ENCODE results near the gene OR6X1. TPM values are rescaled to one million over a fixed set of nuclear protein-coding genes. Genes with fewer than 3 reads are reported as not detected.

OR6X1 gene
- total and polyA plus RNA-seq, 9 of the 15 experiments (the other 6 are each of a cell fraction or from before 2014, with no cell fraction given): not detected

DNA sequence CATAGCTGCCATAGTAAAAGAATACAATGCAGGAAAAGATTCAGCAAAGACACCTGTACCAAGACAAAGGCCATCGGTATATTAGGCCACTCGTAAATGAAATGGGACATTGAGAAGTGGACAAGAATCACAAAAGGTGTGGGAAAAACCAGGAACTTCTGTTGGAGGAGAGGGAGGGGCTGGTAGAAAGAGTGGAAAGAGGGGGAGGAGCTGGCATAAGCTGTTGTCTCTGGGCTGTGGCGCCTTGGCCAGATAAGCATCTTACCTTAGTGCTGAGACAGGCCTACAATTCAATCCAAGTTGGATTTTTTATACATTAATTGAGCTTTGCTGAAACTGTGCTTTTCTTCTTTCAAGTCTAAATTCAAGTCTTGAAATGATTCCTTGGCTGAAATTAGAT is 50.0 kb downstream of the OR6X1 start:
- no peak overlapping the region for H2AFZ ChIP-seq (ENCODE audit: low read depth, low read length)
- 0% methylated on average over 3 of the region's 3 CpGs for WGBS (ENCODE audit: insufficient coverage, low coverage, missing lambda C conversion rate)
- no peaks in the 10 kb centered on the region for H3K36me3 ChIP-seq (ENCODE audit: control insufficient read depth, insufficient read depth, low read length)
- no peak for ATAC-seq
- no peak overlapping the region for H3K4me3 ChIP-seq
- BruUV-seq (replicated peaks): no TSS peak
- no peaks in the 10 kb centered on the region for H3K79me2 ChIP-seq (ENCODE audit: control insufficient read depth, insufficient read depth, low read length)
- no peaks in the 10 kb centered on the region for H4K20me1 ChIP-seq (replicated peaks; ENCODE audit: control insufficient read depth, insufficient read depth, low read length)
- no peak overlapping the region for H3K4me2 ChIP-seq (ENCODE audit: insufficient read depth, low read length)
- DNase-seq (ENCODE audit: extremely low read depth in 1 of 4, low spot score in 3 of 4): no peak
- ChIA-PET CTCF (ENCODE audit: low intra/inter-chr PET ratio) (no interaction called here), POLR2A (no interaction called here)
- in situ Hi-C loops (cut with MboI) (no loop called here), intact Hi-C loops (cut with micrococcal nuclease) (no loop called here)
- TF ChIP-seq, protein P1, sequence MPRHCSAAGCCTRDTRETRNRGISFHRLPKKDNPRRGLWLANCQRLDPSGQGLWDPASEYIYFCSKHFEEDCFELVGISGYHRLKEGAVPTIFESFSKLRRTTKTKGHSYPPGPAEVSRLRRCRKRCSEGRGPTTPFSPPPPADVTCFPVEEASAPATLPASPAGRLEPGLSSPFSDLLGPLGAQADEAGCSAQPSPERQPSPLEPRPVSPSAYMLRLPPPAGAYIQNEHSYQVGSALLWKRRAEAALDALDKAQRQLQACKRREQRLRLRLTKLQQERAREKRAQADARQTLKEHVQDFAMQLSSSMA (CRISPR knock-in tag; IDR thresholded peaks at IDR 0.05): no peak
- TF ChIP-seq SREBF1 (IDR thresholded peaks at IDR 0.05; ENCODE audit: borderline replicate concordance, low read depth, low read length): no peak
- TF ChIP-seq, protein P2, sequence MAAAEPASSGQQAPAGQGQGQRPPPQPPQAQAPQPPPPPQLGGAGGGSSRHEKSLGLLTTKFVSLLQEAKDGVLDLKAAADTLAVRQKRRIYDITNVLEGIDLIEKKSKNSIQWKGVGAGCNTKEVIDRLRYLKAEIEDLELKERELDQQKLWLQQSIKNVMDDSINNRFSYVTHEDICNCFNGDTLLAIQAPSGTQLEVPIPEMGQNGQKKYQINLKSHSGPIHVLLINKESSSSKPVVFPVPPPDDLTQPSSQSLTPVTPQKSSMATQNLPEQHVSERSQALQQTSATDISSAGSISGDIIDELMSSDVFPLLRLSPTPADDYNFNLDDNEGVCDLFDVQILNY (CRISPR knock-in tag; IDR thresholded peaks at IDR 0.05): no peak
- TF ChIP-seq ZNF699 (CRISPR knock-in tag; IDR thresholded peaks at IDR 0.05; ENCODE audit: insufficient replicate concordance): no peak
- TF ChIP-seq MAZ (CRISPR knock-in tag; conservative IDR thresholded peaks at IDR 0.05 in 1 of 2, IDR thresholded peaks at IDR 0.05 in 1 of 2): no peak
- TF ChIP-seq KLF16 (IDR thresholded peaks at IDR 0.05): no peak
- no peak for TF ChIP-seq ZNF140 (CRISPR knock-in tag; IDR thresholded peaks at IDR 0.05)
- TF ChIP-seq BRF1 (IDR thresholded peaks at IDR 0.05; ENCODE audit: borderline replicate concordance, extremely low read depth, insufficient read length): no peak
- no peak for TF ChIP-seq RBM39 (optimal IDR thresholded peaks at IDR 0.05; ENCODE audit: low read depth, low read length)
- TF ChIP-seq MBD2 (IDR thresholded peaks at IDR 0.05; ENCODE audit: borderline replicate concordance, low read depth): no peak
- TF ChIP-seq EP400 (IDR thresholded peaks at IDR 0.05): no peak
- no peak for TF ChIP-seq SMARCC2 (IDR thresholded peaks at IDR 0.05; ENCODE audit: low read depth)
- no peaks in the 10 kb centered on the region; a peak in 1 of 5 replicates for H3K4me1 ChIP-seq (replicated peaks in 1 of 2; ENCODE audit: control insufficient read depth in 2 of 2, insufficient read depth in 2 of 2, low read length in 2 of 2)
- H3K9me3 ChIP-seq (replicated peaks; ENCODE audit: control insufficient read depth, insufficient read depth, low read depth, low read length): no peaks in the 10 kb centered on the region
- H3K9ac ChIP-seq (ENCODE audit: insufficient read depth in 1 of 2, low read depth in 2 of 2, low read length in 2 of 2): no peak overlapping the region
- no peak overlapping the region for H3K27ac ChIP-seq (ENCODE audit: extremely low read depth, low read depth, low read length)
- no peak for FAIRE-seq
- no peaks in the 10 kb centered on the region for H3K9me1 ChIP-seq (ENCODE audit: control insufficient read depth, insufficient read depth, low read length)
- H3K27me3 ChIP-seq (ENCODE audit: control insufficient read depth in 2 of 2, insufficient read depth in 2 of 2, low read length in 2 of 2): peaks cover 0 to 6% of the 10 kb centered on the region in 2 experiments; a peak in 2 of 5 replicates

Small RNAs within 50 kb of the gene (small RNA-seq; reads per million reads assigned to genes)
- not detected for gene RNU1-21P

Other genes with a start within 250 kb of the OR6X1 start
Only the 7 nearest of the 9 such genes appear.
- gene SCN3B, start 99.9 kb downstream of the OR6X1 start, total RNA-seq (2014; rRNA removed): not detected in 2 replicates
- gene SCN3B, start 99.9 kb downstream of the OR6X1 start, total RNA-seq (2014; rRNA removed; fragmentation: Illumina TruSeq; extraction: Trizol): not detected in 2 replicates
- not detected in 2 replicates for gene SCN3B, start 99.9 kb downstream of the OR6X1 start, total RNA-seq (2015; rRNA removed; fragmentation: Illumina TruSeq; extraction: Trizol)
- 0.04 TPM in 1 of 2 replicates, not detected in the other for gene SCN3B, start 99.9 kb downstream of the OR6X1 start, total RNA-seq (2021)
- gene SCN3B, start 99.9 kb downstream of the OR6X1 start, polyA plus RNA-seq (2011; rRNA removed): 0.01 TPM in 2 replicates
- not detected in 2 replicates for gene SCN3B, start 99.9 kb downstream of the OR6X1 start, polyA plus RNA-seq (2014; fragmentation: Illumina TruSeq; extraction: Trizol)
- not detected for gene SCN3B, start 99.9 kb downstream of the OR6X1 start, polyA plus RNA-seq (2014; fragmentation: Nextera tagmentation; extraction: Ambion mirVana)
- 0.15 TPM in 1 of 2 replicates, not detected in the other for gene SCN3B, start 99.9 kb downstream of the OR6X1 start, polyA plus RNA-seq (2014; rRNA removed)
- gene ZNF202, start 12.9 kb downstream of the OR6X1 start, total RNA-seq (2014; rRNA removed): 11.9 and 12.9 TPM in 2 replicates
- gene ZNF202, start 12.9 kb downstream of the OR6X1 start, total RNA-seq (2014; rRNA removed; fragmentation: Illumina TruSeq; extraction: Trizol): 14.4 and 15.3 TPM in 2 replicates
- gene ZNF202, start 12.9 kb downstream of the OR6X1 start, total RNA-seq (2015; rRNA removed; fragmentation: Illumina TruSeq; extraction: Trizol): 17.7 and 18.7 TPM in 2 replicates
- 12.7 and 16.5 TPM in 2 replicates for gene ZNF202, start 12.9 kb downstream of the OR6X1 start, total RNA-seq (2021)
- gene ZNF202, start 12.9 kb downstream of the OR6X1 start, polyA plus RNA-seq (2011; rRNA removed): 9.6 and 15.2 TPM in 2 replicates
- 11.6 and 12.2 TPM in 2 replicates for gene ZNF202, start 12.9 kb downstream of the OR6X1 start, polyA plus RNA-seq (2014; fragmentation: Illumina TruSeq; extraction: Trizol)
- gene ZNF202, start 12.9 kb downstream of the OR6X1 start, polyA plus RNA-seq (2014; fragmentation: Nextera tagmentation; extraction: Ambion mirVana): 1 to 10 TPM; 2.3 to 3.5 TPM
- 12.7 and 16.4 TPM in 2 replicates for gene ZNF202, start 12.9 kb downstream of the OR6X1 start, polyA plus RNA-seq (2014; rRNA removed)
- not detected in 2 replicates for gene OR6M1, start 51.8 kb upstream of the OR6X1 start, total RNA-seq (2014; rRNA removed)
- not detected in 2 replicates for gene OR6M1, start 51.8 kb upstream of the OR6X1 start, total RNA-seq (2014; rRNA removed; fragmentation: Illumina TruSeq; extraction: Trizol)
- not detected in 2 replicates for gene OR6M1, start 51.8 kb upstream of the OR6X1 start, total RNA-seq (2015; rRNA removed; fragmentation: Illumina TruSeq; extraction: Trizol)
- gene OR6M1, start 51.8 kb upstream of the OR6X1 start, total RNA-seq (2021): not detected in 2 replicates
- not detected in 2 replicates for gene OR6M1, start 51.8 kb upstream of the OR6X1 start, polyA plus RNA-seq (2011; rRNA removed)
- not detected in 2 replicates for gene OR6M1, start 51.8 kb upstream of the OR6X1 start, polyA plus RNA-seq (2014; fragmentation: Illumina TruSeq; extraction: Trizol)
- not detected for gene OR6M1, start 51.8 kb upstream of the OR6X1 start, polyA plus RNA-seq (2014; fragmentation: Nextera tagmentation; extraction: Ambion mirVana)
- not detected in 2 replicates for gene OR6M1, start 51.8 kb upstream of the OR6X1 start, polyA plus RNA-seq (2014; rRNA removed)
- not detected in 2 replicates for gene TMEM225, start 131.2 kb upstream of the OR6X1 start, total RNA-seq (2014; rRNA removed)
- gene TMEM225, start 131.2 kb upstream of the OR6X1 start, total RNA-seq (2014; rRNA removed; fragmentation: Illumina TruSeq; extraction: Trizol): not detected in 2 replicates
- not detected in 2 replicates for gene TMEM225, start 131.2 kb upstream of the OR6X1 start, total RNA-seq (2015; rRNA removed; fragmentation: Illumina TruSeq; extraction: Trizol)
- gene TMEM225, start 131.2 kb upstream of the OR6X1 start, total RNA-seq (2021): not detected in 2 replicates
- gene TMEM225, start 131.2 kb upstream of the OR6X1 start, polyA plus RNA-seq (2011; rRNA removed): not detected in 2 replicates
- not detected in 2 replicates for gene TMEM225, start 131.2 kb upstream of the OR6X1 start, polyA plus RNA-seq (2014; fragmentation: Illumina TruSeq; extraction: Trizol)
- gene TMEM225, start 131.2 kb upstream of the OR6X1 start, polyA plus RNA-seq (2014; fragmentation: Nextera tagmentation; extraction: Ambion mirVana): not detected
- not detected in 2 replicates for gene TMEM225, start 131.2 kb upstream of the OR6X1 start, polyA plus RNA-seq (2014; rRNA removed)
- gene OR8D4, start 147.6 kb upstream of the OR6X1 start, total RNA-seq (2014; rRNA removed): not detected in 2 replicates
- gene OR8D4, start 147.6 kb upstream of the OR6X1 start, total RNA-seq (2014; rRNA removed; fragmentation: Illumina TruSeq; extraction: Trizol): not detected in 2 replicates
- gene OR8D4, start 147.6 kb upstream of the OR6X1 start, total RNA-seq (2015; rRNA removed; fragmentation: Illumina TruSeq; extraction: Trizol): not detected in 2 replicates
- gene OR8D4, start 147.6 kb upstream of the OR6X1 start, total RNA-seq (2021): not detected in 2 replicates
- not detected in 2 replicates for gene OR8D4, start 147.6 kb upstream of the OR6X1 start, polyA plus RNA-seq (2011; rRNA removed)
- gene OR8D4, start 147.6 kb upstream of the OR6X1 start, polyA plus RNA-seq (2014; fragmentation: Illumina TruSeq; extraction: Trizol): not detected in 2 replicates
- not detected for gene OR8D4, start 147.6 kb upstream of the OR6X1 start, polyA plus RNA-seq (2014; fragmentation: Nextera tagmentation; extraction: Ambion mirVana)
- gene OR8D4, start 147.6 kb upstream of the OR6X1 start, polyA plus RNA-seq (2014; rRNA removed): not detected in 2 replicates
- not detected in 2 replicates for gene OR4D5, start 185.1 kb upstream of the OR6X1 start, total RNA-seq (2014; rRNA removed)
- gene OR4D5, start 185.1 kb upstream of the OR6X1 start, total RNA-seq (2014; rRNA removed; fragmentation: Illumina TruSeq; extraction: Trizol): not detected in 2 replicates
- gene OR4D5, start 185.1 kb upstream of the OR6X1 start, total RNA-seq (2015; rRNA removed; fragmentation: Illumina TruSeq; extraction: Trizol): not detected in 2 replicates
- not detected in 2 replicates for gene OR4D5, start 185.1 kb upstream of the OR6X1 start, total RNA-seq (2021)
- gene OR4D5, start 185.1 kb upstream of the OR6X1 start, polyA plus RNA-seq (2011; rRNA removed): not detected in 2 replicates
- not detected in 2 replicates for gene OR4D5, start 185.1 kb upstream of the OR6X1 start, polyA plus RNA-seq (2014; fragmentation: Illumina TruSeq; extraction: Trizol)
- not detected for gene OR4D5, start 185.1 kb upstream of the OR6X1 start, polyA plus RNA-seq (2014; fragmentation: Nextera tagmentation; extraction: Ambion mirVana)
- gene OR4D5, start 185.1 kb upstream of the OR6X1 start, polyA plus RNA-seq (2014; rRNA removed): not detected in 2 replicates
- gene OR6T1, start 189.3 kb upstream of the OR6X1 start, total RNA-seq (2014; rRNA removed): not detected in 2 replicates
- gene OR6T1, start 189.3 kb upstream of the OR6X1 start, total RNA-seq (2014; rRNA removed; fragmentation: Illumina TruSeq; extraction: Trizol): not detected in 2 replicates
- not detected in 2 replicates for gene OR6T1, start 189.3 kb upstream of the OR6X1 start, total RNA-seq (2015; rRNA removed; fragmentation: Illumina TruSeq; extraction: Trizol)
- not detected in 2 replicates for gene OR6T1, start 189.3 kb upstream of the OR6X1 start, total RNA-seq (2021)
- not detected in 2 replicates for gene OR6T1, start 189.3 kb upstream of the OR6X1 start, polyA plus RNA-seq (2011; rRNA removed)
- not detected in 2 replicates for gene OR6T1, start 189.3 kb upstream of the OR6X1 start, polyA plus RNA-seq (2014; fragmentation: Illumina TruSeq; extraction: Trizol)
- gene OR6T1, start 189.3 kb upstream of the OR6X1 start, polyA plus RNA-seq (2014; fragmentation: Nextera tagmentation; extraction: Ambion mirVana): not detected
- gene OR6T1, start 189.3 kb upstream of the OR6X1 start, polyA plus RNA-seq (2014; rRNA removed): not detected in 2 replicates

Measured in K562 (cell line).